ENCODE data around the gene DVL1.
A peak's percentile ranks its signal among the peaks of the same experiment; 100 is the strongest.

Gene DVL1

DNA sequence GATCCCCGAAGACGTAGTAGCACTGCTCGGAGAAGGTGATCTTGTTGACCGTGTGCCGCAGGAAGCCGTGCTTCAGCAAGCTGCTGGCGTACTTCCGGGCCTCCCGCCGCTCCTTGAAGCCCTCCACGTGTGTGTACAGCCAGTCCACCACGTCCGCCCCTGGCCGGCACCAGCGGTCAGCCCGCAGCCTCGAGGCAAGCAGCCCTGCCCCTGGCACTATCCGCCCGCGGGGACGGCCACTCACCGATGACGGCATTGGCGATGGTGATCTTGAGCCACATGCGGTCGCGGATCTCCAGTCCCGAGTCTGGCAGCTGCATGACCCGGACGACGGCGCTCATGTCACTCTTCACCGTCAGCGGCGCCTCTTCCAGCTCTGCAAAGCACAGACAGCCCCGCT, 10.9 kb downstream of the DVL1 start:
- no peak for DNase-seq

DNA sequence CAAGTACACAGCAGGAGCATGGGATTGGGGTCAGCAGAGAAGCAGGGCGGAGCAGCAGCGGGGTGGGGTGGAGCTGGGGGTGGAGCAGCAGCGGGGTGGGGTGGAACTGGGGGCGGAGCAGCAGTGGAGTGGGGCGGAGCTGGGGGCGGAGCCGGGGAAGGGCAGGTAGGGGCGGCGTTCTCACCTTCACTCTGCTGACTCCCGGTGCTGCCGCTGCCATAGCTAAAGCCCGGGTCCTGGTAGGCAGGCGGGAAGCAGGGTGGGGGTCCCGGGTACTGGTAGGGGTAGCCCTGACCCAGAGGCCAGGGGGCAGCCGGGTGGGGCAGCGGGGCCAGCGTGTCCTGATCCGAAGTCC, 11.4 kb downstream of the DVL1 start:
- DNase-seq = no peak

DNA sequence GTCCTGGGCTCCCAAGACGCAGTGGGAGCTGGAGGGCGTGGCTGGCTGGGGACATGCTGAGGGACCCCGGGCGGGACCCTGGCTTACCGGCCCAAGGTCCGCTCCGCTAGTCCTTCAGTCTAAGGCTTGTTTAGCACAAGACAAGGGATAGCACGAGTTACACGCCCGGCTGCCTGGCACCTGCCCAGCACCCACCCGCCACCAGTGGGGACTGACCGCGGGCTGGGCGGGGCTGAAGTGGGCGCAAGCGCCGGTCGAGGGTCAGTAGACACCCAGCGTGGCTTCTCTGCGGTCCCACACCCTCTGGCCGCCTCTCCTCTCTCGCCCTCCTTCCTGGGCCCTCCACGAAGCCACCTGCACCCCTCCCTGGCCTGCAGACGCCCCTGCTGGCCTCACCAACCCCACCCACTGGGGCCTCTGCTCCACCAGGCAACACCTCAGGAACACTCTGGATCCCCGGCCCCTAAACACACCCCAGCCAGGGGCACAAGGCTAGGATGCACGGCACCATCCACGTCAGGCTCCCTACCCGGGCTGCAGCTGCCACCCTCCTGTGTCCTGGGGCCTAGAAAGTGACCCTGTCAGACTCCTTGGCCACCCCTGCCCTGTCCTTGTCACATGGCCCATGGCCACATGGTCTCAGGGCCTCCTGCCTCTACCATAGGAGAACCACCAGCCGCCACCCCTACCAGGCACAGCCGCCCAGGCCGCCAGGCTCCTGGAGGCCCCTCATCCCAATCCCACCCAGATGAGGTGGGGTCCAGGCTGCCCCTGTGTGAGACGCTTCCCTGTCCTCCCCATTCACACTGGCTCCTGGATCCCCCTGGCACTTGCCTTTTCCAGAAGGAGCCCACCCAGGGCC, 12.1 kb downstream of the DVL1 start:
- DNase-seq = no peak

GRCh38 chr1:1336446-1336845, 12.8 kb downstream of the DVL1 start:
- no peak for DNase-seq

DNA sequence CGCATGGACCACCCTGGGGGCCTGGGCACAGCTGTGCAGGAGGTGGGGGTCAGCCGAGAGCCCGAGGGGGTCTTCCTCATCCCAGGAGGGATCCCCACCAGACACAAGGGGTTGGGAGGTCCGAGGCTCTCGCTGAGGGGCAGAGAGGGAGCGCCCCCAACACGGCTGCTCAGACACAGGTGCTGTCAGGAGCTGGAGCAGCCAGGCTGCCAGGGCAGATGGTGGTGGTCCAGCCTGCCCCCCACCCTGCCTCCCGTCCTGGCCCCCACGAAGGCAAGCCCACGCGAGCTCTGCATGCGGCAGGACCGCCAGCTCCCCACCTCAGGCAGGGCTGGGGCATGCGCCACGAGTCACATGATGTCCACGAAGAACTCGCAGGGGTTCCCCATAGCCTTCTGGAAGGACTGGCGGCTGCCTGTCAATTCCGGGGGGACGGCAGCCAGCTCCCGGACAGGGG, 13.4 kb downstream of the DVL1 start:
- DNase-seq = no peak

- no peak for DNase-seq
Observed at GRCh38 chr1:1335283-1335682, 13.9 kb downstream of the DVL1 start.

GRCh38 chr1:1334835-1335234, 14.4 kb downstream of the DVL1 start:
- no peak for DNase-seq

- no peak for DNase-seq
Observed at GRCh38 chr1:1333551-1334241, 15.5 kb downstream of the DVL1 start.

- DNase-seq = no peak
Observed at GRCh38 chr1:1332774-1333480, 16.3 kb downstream of the DVL1 start.

DNA sequence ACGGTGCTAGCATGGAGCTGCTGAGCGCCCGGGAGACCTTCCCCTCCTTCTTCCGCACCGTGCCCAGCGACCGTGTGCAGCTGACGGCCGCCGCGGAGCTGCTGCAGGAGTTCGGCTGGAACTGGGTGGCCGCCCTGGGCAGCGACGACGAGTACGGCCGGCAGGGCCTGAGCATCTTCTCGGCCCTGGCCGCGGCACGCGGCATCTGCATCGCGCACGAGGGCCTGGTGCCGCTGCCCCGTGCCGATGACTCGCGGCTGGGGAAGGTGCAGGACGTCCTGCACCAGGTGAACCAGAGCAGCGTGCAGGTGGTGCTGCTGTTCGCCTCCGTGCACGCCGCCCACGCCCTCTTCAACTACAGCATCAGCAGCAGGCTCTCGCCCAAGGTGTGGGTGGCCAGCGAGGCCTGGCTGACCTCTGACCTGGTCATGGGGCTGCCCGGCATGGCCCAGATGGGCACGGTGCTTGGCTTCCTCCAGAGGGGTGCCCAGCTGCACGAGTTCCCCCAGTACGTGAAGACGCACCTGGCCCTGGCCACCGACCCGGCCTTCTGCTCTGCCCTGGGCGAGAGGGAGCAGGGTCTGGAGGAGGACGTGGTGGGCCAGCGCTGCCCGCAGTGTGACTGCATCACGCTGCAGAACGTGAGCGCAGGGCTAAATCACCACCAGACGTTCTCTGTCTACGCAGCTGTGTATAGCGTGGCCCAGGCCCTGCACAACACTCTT, 17.0 kb downstream of the DVL1 start:
- no peak for DNase-seq

DNA sequence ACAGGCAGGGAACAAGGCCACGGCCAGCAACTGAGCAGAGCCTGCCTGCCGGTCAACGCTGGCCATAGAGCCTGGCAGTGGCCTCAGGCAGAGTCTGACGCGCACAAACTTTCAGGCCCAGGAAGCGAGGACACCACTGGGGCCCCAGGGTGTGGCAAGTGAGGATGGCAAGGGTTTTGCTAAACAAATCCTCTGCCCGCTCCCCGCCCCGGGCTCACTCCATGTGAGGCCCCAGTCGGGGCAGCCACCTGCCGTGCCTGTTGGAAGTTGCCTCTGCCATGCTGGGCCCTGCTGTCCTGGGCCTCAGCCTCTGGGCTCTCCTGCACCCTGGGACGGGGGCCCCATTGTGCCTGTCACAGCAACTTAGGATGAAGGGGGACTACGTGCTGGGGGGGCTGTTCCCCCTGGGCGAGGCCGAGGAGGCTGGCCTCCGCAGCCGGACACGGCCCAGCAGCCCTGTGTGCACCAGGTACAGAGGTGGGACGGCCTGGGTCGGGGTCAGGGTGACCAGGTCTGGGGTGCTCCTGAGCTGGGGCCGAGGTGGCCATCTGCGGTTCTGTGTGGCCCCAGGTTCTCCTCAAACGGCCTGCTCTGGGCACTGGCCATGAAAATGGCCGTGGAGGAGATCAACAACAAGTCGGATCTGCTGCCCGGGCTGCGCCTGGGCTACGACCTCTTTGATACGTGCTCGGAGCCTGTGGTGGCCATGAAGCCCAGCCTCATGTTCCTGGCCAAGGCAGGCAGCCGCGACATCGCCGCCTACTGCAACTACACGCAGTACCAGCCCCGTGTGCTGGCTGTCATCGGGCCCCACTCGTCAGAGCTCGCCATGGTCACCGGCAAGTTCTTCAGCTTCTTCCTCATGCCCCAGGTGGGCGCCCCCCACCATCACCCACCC, 17.9 kb downstream of the DVL1 start, which contains the start of gene TAS1R3:
Gene TAS1R3, plus strand, starts transcription at position 213 of the 898 bp plus-strand sequence. Its CDS starts 66 bp downstream, at position 279.
- DNase-seq = no peak

GRCh38 chr1:1330366-1331067, 18.7 kb downstream of the DVL1 start:
- no peak for DNase-seq

DNA sequence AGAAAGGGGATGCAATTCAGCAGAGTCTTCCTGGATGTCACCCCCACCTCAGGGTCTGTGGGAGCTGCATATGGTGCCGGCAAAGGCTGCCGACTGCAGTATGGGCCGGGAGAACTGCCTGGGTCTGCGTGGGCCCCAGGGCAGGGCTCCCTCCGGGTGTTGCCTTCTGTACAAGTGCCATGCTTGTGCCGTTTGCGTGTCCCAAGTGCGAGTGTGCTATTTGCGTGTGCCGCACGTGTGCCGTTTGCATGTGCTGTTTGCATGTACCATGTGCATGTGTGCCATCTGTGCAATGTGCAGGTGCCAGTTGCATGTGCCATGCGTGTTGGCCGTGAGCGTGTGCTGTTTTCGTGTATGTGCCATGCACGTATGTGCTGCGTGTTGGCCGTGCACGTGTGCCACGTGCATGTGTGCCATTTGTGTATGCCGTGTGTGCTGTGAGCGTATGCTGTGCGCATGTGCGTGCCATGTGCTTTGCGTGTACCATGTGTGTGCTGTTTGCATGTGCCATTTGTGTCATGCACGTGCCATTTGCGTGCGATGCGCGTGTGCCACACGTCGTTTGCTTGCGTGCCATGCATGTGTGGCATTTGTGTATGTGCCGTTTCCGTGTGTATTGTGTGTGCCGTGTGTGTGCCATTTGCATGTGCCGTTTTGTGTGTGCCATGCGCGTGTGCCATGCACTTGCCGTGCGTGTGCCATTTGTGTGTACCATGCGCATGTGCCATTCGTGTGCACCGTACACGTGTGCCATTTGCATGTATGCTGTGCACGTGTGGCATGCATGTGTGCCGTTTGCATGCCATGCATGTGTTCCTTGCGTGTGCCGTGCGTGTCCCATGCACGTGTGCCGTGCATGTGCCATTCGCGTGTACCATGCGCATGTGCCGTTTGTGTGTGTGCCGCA, 19.7 kb downstream of the DVL1 start:
- no peak for DNase-seq

GRCh38 chr1:1328254-1328653, 21.0 kb downstream of the DVL1 start:
- no peak for DNase-seq

DNA sequence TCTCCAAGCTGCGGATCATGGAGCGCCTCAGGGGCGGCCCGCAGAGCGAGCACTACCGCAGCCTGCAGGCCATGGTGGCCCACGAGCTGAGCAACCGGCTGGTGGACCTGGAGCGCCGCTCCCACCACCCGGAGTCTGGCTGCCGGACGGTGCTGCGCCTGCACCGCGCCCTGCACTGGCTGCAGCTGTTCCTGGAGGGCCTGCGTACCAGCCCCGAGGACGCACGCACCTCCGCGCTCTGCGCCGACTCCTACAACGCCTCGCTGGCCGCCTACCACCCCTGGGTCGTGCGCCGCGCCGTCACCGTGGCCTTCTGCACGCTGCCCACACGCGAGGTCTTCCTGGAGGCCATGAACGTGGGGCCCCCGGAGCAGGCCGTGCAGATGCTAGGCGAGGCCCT, 21.9 kb downstream of the DVL1 start:
- no peak for DNase-seq

- DNase-seq = no peak
Observed at GRCh38 chr1:1326075-1326605, 23.1 kb downstream of the DVL1 start.

DNA sequence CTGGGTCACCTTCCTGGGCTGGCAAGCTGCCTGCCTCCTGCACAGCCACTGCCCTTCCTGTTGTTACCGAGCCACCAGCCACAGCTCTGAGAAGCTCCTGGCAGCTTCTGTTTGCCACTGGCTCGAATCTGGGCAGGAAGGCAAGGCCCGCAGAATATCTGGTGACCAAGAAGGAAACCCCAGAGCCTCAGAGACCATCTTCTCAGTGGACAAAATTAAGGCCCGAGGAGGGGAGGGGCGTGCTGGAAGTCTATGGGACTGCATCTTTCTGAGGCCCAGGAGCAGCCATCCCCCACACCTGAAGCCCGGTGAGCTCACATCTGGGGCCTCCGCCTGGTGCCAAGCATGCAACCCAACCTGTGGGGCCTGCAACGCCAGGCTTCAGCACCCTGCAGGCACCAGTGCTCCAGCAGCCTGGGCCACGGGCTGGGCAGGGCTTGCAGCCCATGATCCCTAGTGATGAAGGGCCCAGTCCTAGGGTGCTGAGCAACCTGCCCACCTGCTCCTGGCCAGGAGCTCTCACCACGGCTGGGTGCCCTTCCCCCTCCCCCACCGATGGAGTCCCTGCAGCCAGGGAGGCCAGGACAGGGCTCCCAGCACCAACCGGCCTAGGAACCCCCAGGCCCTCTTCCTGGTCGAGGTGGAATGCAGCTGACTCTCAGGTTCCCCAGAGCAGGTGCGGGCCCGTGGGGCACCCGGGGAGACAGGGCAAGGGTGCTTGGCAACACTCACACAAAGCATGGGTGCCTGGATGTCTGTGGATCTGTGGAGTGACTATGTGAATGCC, 23.7 kb downstream of the DVL1 start:
- no peak for DNase-seq

DNA sequence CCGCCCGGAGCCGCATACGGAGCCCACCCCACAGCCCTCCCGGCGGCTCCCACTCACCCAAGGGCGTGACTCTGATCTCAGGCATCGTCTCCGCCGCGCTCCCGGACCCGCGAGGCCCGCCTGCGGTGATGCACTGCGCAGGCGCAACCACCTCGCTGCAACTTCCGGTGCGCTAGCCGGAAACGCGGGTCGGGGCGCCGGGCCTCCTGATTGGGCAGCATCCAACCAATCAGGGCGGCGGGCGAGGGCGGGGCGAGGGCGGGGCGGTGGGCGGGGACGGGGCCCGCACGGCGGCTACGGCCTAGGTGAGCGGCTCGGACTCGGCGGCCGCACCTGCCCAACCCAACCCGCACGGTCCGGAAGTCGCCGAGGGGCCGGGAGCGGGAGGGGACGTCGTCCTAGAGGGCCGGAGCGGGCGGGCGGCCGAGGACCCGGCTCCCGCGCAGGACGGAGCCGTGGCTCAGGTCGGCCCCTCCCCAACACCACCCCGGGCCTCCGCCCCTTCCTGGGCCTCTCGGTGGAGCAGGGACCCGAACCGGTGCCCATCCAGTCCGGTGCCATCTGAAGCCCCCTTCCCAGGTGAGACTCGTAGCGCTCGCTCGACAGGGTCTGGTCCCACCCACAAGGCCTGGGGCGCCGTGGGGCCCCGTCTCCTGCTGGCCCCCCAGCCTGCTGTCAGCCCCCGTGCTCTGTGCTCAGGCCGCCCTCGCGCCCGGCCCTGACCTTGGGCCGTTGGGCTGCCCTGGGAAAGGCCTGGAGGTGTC, 24.5 kb downstream of the DVL1 start, which contains the start of the genes CPTP and INTS11:
Gene CPTP, plus strand, starts transcription at position 279 of the 764 bp plus-strand sequence. CDS start 2,109 bp downstream, outside the sequence.
Gene INTS11, minus strand, starts transcription at position 137 of the 764 bp plus-strand sequence. Its CDS starts 52 bp downstream, at position 85.
- peak; percentile 94 for DNase-seq

Measured in NK-92 treated with Interleukin-12 subunit alpha and Interleukin-12 subunit beta, amount 100 ng/mL, for 24 hours (cell line).